ENCODE results near the gene G0S2. TPM values are rescaled to one million over a fixed set of nuclear protein-coding genes. Genes with fewer than 3 reads are reported as not detected.

G0S2 gene
- 1 to 10 TPM; 3.8 to 4.5 TPM for total RNA-seq
- not detected for polyA plus RNA-seq

- Mint-ChIP-seq H3K4me1 (peaks cover 28 to 41% (median 41%) of the 10 kb centered on the region in 3 donors), H3K36me3 (peaks cover 0 to 4% (median 0%) of the 10 kb centered on the region in 3 donors), H3K27ac (peak within 1 kb of the TSS in 4 of 8 donors; percentile 12 to 78 (median 46)), H3K27me3 (peaks cover 13 to 65% of the 10 kb centered on the region in 2 donors), H3K9me3 (no peaks in the 10 kb centered on the region), H3K4me3 (peak within 1 kb of the TSS in 6 of 7 donors; percentile 46 to 84 (median 67))
- no peak for DNase-seq
- POLR2A ChIA-PET: no interaction called here
- peaks cover 9% of the 10 kb centered on the region for H3K27me3 ChIP-seq (ENCODE audit: insufficient read depth, low read length, poor library complexity, severe bottlenecking)
- CTCF ChIA-PET: interaction anchor here (0.6 to 0.7 kb wide), 2 partner anchors 105 to 476 kb away, joined by 3 to 6 read pairs; no protein-coding TSS in a partner anchor
- H3K27ac ChIP-seq (ENCODE audit: low read depth, low read length): no peak within 1 kb of the TSS
- H3K36me3 ChIP-seq (ENCODE audit: insufficient read depth, low read length): no peaks in the 10 kb centered on the region
- peak within 1 kb of the TSS; percentile 46 for H3K4me3 ChIP-seq (ENCODE audit: low read length)
- H3K9me3 ChIP-seq (ENCODE audit: low read length): no peaks in the 10 kb centered on the region
- H3K4me1 ChIP-seq (ENCODE audit: insufficient read depth, low read length): peaks cover 25% of the 10 kb centered on the region
These were observed at the start of gene G0S2 for GRCh38 chr1:209674957-209675564. Gene G0S2 (plus strand): TSS chr1:209675412. CDS start chr1:209675685, 273 bp downstream.

- Mint-ChIP-seq H3K27ac (peak overlapping the region in 1 of 8 donors; percentile 57), H3K4me3 (no peak overlapping the region), H3K4me1 (peaks cover 0 to 3% (median 3%) of the 10 kb centered on the region in 3 donors), H3K36me3 (no peaks in the 10 kb centered on the region), H3K9me3 (no peaks in the 10 kb centered on the region), H3K27me3 (peaks cover 0 to 2% of the 10 kb centered on the region in 2 donors)
- DNase-seq: no peak
- CTCF ChIA-PET: interaction anchor here (0.5 kb wide), 1 partner anchor 56 kb away, joined by 3 read pairs; no protein-coding TSS in a partner anchor
- Histone ChIP-seq H3K27me3 (ENCODE audit: insufficient read depth, low read length, poor library complexity, severe bottlenecking) (no peaks in the 10 kb centered on the region), H3K4me1 (ENCODE audit: insufficient read depth, low read length) (peaks cover 7% of the 10 kb centered on the region), H3K36me3 (ENCODE audit: insufficient read depth, low read length) (no peaks in the 10 kb centered on the region), H3K27ac (ENCODE audit: low read depth, low read length) (no peak overlapping the region), H3K4me3 (ENCODE audit: low read length) (no peak overlapping the region), H3K9me3 (ENCODE audit: low read length) (no peaks in the 10 kb centered on the region)
- POLR2A ChIA-PET: no interaction called here
These were observed 49.4 kb upstream of the G0S2 start for GRCh38 chr1:209625791-209626285.

GRCh38 chr1:209626346-209627026 lies 48.7 kb upstream of the G0S2 start:
- H3K27me3 ChIP-seq (ENCODE audit: insufficient read depth, low read length, poor library complexity, severe bottlenecking): no peaks in the 10 kb centered on the region
- no peak for DNase-seq
- H3K4me1 ChIP-seq (ENCODE audit: insufficient read depth, low read length): peaks cover 7% of the 10 kb centered on the region
- Mint-ChIP-seq H3K27me3 (peaks cover 0 to 2% of the 10 kb centered on the region in 2 donors), H3K27ac (no peak overlapping the region), H3K9me3 (no peaks in the 10 kb centered on the region), H3K4me3 (no peak overlapping the region), H3K4me1 (peaks cover 0 to 3% (median 3%) of the 10 kb centered on the region in 3 donors), H3K36me3 (no peaks in the 10 kb centered on the region)
- H3K36me3 ChIP-seq (ENCODE audit: insufficient read depth, low read length): no peaks in the 10 kb centered on the region
- ChIA-PET POLR2A (no interaction called here), CTCF (interaction anchor here (1.1 kb wide), 1 partner anchor 10 kb away, joined by 4 read pairs; no protein-coding TSS in a partner anchor)
- H3K9me3 ChIP-seq (ENCODE audit: low read length): no peaks in the 10 kb centered on the region
- H3K27ac ChIP-seq (ENCODE audit: low read depth, low read length): no peak overlapping the region
- no peak overlapping the region for H3K4me3 ChIP-seq (ENCODE audit: low read length)

- Mint-ChIP-seq H3K4me1 (peaks cover 0 to 3% (median 3%) of the 10 kb centered on the region in 3 donors), H3K27ac (no peak overlapping the region), H3K4me3 (no peak overlapping the region), H3K27me3 (peaks cover 0 to 2% of the 10 kb centered on the region in 2 donors), H3K36me3 (no peaks in the 10 kb centered on the region), H3K9me3 (no peaks in the 10 kb centered on the region)
- peaks cover 7% of the 10 kb centered on the region for H3K4me1 ChIP-seq (ENCODE audit: insufficient read depth, low read length)
- no peaks in the 10 kb centered on the region for H3K27me3 ChIP-seq (ENCODE audit: insufficient read depth, low read length, poor library complexity, severe bottlenecking)
- no peaks in the 10 kb centered on the region for H3K36me3 ChIP-seq (ENCODE audit: insufficient read depth, low read length)
- ChIA-PET CTCF (interaction anchor here (0.6 to 1.2 kb wide), 10 partner anchors 11 to 61 kb away, joined by 3 to 7 read pairs (median 4); partner anchors contain the start of gene LAMB3), POLR2A (no interaction called here)
- no peaks in the 10 kb centered on the region for H3K9me3 ChIP-seq (ENCODE audit: low read length)
- H3K27ac ChIP-seq (ENCODE audit: low read depth, low read length): no peak overlapping the region
- H3K4me3 ChIP-seq (ENCODE audit: low read length): no peak overlapping the region
- no peak for DNase-seq
These were observed 48.0 kb upstream of the G0S2 start for GRCh38 chr1:209627027-209627731.

- Histone ChIP-seq H3K27ac (ENCODE audit: low read depth, low read length) (no peak overlapping the region), H3K4me3 (ENCODE audit: low read length) (no peak overlapping the region), H3K9me3 (ENCODE audit: low read length) (no peaks in the 10 kb centered on the region), H3K27me3 (ENCODE audit: insufficient read depth, low read length, poor library complexity, severe bottlenecking) (no peaks in the 10 kb centered on the region), H3K4me1 (ENCODE audit: insufficient read depth, low read length) (peaks cover 7% of the 10 kb centered on the region), H3K36me3 (ENCODE audit: insufficient read depth, low read length) (no peaks in the 10 kb centered on the region)
- Mint-ChIP-seq H3K36me3 (no peaks in the 10 kb centered on the region), H3K27me3 (peaks cover 0 to 3% of the 10 kb centered on the region in 2 donors), H3K9me3 (no peaks in the 10 kb centered on the region), H3K27ac (no peak overlapping the region), H3K4me3 (no peak overlapping the region), H3K4me1 (peaks cover 0 to 3% (median 3%) of the 10 kb centered on the region in 3 donors)
- DNase-seq: peak; percentile 49 to 76 (median 60)
- POLR2A ChIA-PET: no interaction called here
- CTCF ChIA-PET: interaction anchor here (0.6 to 1.2 kb wide), 10 partner anchors 12 to 62 kb away, joined by 3 to 7 read pairs (median 4); partner anchors contain the start of gene LAMB3
These were observed 47.4 kb upstream of the G0S2 start for GRCh38 chr1:209627732-209628196.

GRCh38 chr1:209628618-209629299 lies 46.5 kb upstream of the G0S2 start:
- POLR2A ChIA-PET: no interaction called here
- DNase-seq: no peak

GRCh38 chr1:209629621-209630382 lies 45.4 kb upstream of the G0S2 start:
- no peaks in the 10 kb centered on the region for H3K36me3 ChIP-seq (ENCODE audit: insufficient read depth, low read length)
- CTCF ChIA-PET: interaction anchor here (1.0 to 1.7 kb wide), 3 partner anchors 21 to 60 kb away, joined by 3 to 5 read pairs (median 4); no protein-coding TSS in a partner anchor
- peak overlapping the region in 1 of 8 donors; percentile 32 for H3K27ac Mint-ChIP-seq
- no peak overlapping the region for H3K27ac ChIP-seq (ENCODE audit: low read depth, low read length)
- no peaks in the 10 kb centered on the region for H3K9me3 ChIP-seq (ENCODE audit: low read length)
- POLR2A ChIA-PET: no interaction called here
- H3K27me3 Mint-ChIP-seq: peaks cover 0 to 3% of the 10 kb centered on the region in 2 donors
- no peak for DNase-seq
- H3K4me3 Mint-ChIP-seq: no peak overlapping the region
- H3K36me3 Mint-ChIP-seq: no peaks in the 10 kb centered on the region
- no peaks in the 10 kb centered on the region for H3K27me3 ChIP-seq (ENCODE audit: insufficient read depth, low read length, poor library complexity, severe bottlenecking)
- peaks cover 0 to 3% (median 3%) of the 10 kb centered on the region in 3 donors for H3K4me1 Mint-ChIP-seq
- no peaks in the 10 kb centered on the region for H3K9me3 Mint-ChIP-seq
- peaks cover 7% of the 10 kb centered on the region for H3K4me1 ChIP-seq (ENCODE audit: insufficient read depth, low read length)
- H3K4me3 ChIP-seq (ENCODE audit: low read length): no peak overlapping the region

More at GRCh38 chr1:209628618-209629299, 46.5 kb upstream of the G0S2 start:
- no peaks in the 10 kb centered on the region for H3K9me3 ChIP-seq (ENCODE audit: low read length)
- CTCF ChIA-PET: interaction anchor here (0.9 kb wide), 1 partner anchor 8 kb away, joined by 3 read pairs; no protein-coding TSS in a partner anchor
- H3K27ac ChIP-seq (ENCODE audit: low read depth, low read length): no peak overlapping the region
- H3K4me1 ChIP-seq (ENCODE audit: insufficient read depth, low read length): peaks cover 7% of the 10 kb centered on the region
- Mint-ChIP-seq H3K27ac (no peak overlapping the region), H3K4me3 (no peak overlapping the region), H3K4me1 (peaks cover 0 to 3% (median 3%) of the 10 kb centered on the region in 3 donors), H3K9me3 (no peaks in the 10 kb centered on the region), H3K36me3 (no peaks in the 10 kb centered on the region), H3K27me3 (peaks cover 0 to 3% of the 10 kb centered on the region in 2 donors)
- H3K36me3 ChIP-seq (ENCODE audit: insufficient read depth, low read length): no peaks in the 10 kb centered on the region
- H3K27me3 ChIP-seq (ENCODE audit: insufficient read depth, low read length, poor library complexity, severe bottlenecking): no peaks in the 10 kb centered on the region
- H3K4me3 ChIP-seq (ENCODE audit: low read length): no peak overlapping the region
